HL-60/S4 treated with phorbol 12-myristate 13-acetate at 8.2 ng/mL for 4 days and 3 days (cell line): ENCODE data around the gene PITX3.

Experiments
- in situ Hi-C: fragments of 300-500 bp; cut with MboI; formaldehyde crosslinking; loops from 2 replicates; pipeline ENCODE4 v1.15.0; 2022; ENCODE audit warnings: low sequenced_read_pairs

Gene PITX3

GRCh38 chr10:102241444-102242117, at the start of gene PITX3:
Gene PITX3 (minus strand): TSS chr10:102241512. CDS start chr10:102232080, 9,432 bp downstream.
- in situ Hi-C loops, result loop anchor here (25.0 kb wide), 1 partner anchor 246 kb away; no protein-coding TSS in a partner anchor

GRCh38 chr10:102289840-102290239, 48.5 kb upstream of the PITX3 start:
- in situ Hi-C loops, result no loop called here

DNA sequence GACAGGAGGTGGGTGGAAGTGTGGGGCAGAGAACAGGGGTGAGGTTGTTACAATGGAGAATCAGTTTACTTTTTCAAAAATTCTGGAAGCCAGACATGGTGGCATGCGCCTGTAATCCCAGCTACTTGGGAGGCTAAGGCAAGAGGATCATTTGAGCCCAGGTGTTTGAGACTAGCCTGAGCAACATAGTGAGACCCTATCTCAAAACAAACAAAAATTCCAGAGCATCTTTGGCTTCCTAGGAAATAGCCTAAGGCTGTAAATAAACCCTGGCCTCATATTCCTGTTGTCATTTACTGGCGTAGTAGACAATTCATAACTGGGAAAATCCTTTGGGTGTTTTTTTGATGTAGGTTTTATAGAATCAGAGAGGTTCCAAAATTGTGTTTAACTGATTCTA, 48.0 kb upstream of the PITX3 start:
- in situ Hi-C loops, result no loop called here

DNA sequence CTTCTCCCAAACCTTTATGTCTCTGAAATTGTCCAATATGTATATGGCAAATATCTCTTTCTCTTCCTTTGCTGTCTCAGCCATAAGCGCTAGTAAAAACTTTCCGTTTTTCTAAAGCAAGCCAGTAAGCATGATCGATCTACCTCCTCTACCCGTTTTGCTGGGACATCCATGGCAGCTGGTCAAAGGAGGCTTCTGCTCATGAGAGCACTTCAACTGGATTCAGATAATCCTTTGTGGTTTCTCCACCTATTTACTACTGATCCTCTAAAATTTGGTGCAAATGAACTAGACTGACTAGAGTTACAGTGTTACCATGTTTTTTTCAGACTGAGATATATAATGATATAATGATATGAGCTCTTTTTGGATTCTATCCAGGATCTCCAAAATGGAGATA, 46.7 kb upstream of the PITX3 start:
- in situ Hi-C loops, result no loop called here

DNA sequence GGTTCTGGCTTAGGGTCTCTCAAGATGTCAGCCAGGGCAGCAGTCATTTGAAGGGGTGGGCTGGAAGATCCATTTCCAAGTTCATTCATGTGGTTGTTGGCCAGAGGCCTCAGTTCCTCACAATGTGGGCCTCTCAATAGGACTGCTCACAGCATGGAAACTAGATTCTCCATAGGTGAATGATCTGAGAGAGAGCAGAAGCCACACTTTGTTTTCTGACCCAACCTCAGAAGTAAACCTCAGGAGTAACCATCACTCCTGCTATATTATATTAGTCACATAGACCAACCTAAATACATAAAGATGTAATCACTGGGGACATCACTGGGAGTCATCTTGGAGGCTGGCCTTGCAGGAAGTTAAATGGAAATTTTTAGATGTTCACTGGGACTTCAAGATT, 46.2 kb upstream of the PITX3 start:
- in situ Hi-C loops, result no loop called here

DNA sequence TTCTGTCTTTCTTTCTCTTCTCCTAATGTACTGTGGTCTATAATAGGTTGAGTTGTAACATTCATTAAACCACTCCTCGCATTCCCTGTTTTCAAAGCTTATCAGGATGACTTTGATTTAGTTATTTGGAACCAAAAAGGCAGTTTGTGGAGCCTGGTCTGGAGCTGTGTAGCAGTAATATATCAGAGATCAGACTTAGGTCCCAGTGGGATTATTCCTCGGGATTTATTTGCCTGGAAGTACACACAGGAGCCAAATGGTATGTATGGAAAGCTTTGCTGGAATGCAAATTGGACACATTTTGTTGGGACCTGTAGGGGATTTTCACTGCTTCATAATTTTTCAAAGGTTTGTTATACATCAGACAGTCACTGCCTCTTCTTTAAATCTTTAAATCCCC, 44.9 kb upstream of the PITX3 start:
- in situ Hi-C loops, result no loop called here

DNA sequence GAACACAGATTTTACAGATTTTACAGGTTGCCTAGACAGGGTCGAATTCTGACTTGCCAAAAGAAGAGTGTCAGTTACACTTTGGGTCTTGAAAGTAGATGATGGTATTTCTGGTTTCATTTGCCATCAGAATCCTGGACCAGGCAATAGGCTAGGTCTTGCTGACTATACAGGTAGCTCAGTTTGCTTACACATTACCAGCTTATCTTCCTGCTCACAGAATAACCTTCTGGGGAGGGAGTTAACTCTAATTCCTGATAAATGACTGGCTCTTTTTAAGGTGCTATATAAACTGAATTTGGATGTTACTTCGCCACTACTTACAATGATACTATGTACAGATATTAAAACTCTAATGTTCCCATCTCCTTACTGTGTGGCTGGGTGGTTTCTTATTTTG, 43.8 kb upstream of the PITX3 start:
- in situ Hi-C loops, result no loop called here

- in situ Hi-C loops, result no loop called here
Observed at GRCh38 chr10:102284531-102284930, 43.2 kb upstream of the PITX3 start.

DNA sequence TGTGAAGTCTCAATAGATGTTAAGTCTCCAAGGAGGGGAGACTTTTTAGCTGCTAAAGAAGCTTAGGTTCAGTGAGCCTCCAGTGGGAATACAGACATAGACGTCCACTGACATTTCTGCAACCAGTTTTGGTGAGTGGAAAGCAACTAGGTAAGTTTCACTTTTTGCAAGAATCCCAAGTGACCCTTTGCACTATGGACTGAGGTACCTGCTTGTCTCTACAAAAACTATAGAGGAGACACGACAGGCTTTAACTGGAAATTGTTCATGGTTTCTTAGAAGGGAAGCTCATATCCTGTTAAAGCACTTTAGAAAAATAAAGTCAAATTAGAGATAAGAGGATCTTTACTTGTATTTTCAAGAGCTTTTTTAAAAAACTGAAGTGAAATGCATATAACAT, 42.6 kb upstream of the PITX3 start:
- in situ Hi-C loops, result no loop called here

- in situ Hi-C loops, result no loop called here
Observed at GRCh38 chr10:102283488-102283887, 42.2 kb upstream of the PITX3 start.

GRCh38 chr10:102281102-102281487, 39.8 kb upstream of the PITX3 start:
- in situ Hi-C loops, result no loop called here

DNA sequence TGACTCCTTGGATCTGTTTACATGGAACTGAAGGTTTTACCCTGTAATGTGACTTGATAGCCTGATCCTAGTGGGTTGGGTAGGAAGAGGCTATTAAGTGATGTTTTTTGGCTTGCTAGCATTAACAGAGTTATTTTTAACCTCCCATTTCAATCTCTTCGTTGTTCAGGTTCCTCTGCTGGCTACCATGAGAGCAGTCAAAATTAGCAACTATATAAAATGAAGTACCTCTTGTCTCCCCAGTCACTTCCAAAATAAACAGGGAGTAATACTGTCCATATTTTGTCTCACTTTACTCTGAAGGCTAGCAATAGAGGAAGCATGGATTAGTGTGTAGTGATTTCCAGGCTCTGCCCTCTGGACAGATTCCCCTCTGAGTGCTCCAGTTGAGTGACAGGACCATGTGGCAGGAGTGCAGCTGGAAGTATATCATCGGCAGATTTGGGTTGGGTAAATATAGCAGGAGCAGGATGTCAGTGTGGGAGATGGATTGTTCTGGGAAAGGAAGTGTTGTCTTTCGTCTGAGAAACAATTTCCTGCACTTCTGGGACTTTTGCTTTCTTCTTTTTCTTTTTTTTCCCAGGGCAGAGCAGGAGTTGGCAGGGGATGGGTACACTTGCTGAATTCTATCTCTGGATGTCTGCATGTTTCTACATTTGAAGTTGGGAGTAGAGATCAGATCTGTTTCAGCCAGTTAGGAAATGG, 39.2 kb upstream of the PITX3 start:
- in situ Hi-C loops, result no loop called here

- in situ Hi-C loops, result no loop called here
Observed at GRCh38 chr10:102279104-102279503, 37.8 kb upstream of the PITX3 start.

- in situ Hi-C loops, result no loop called here
Observed at GRCh38 chr10:102275343-102275742, 34.0 kb upstream of the PITX3 start.

GRCh38 chr10:102274062-102274461, 32.8 kb upstream of the PITX3 start:
- in situ Hi-C loops, result no loop called here

- in situ Hi-C loops, result no loop called here
Observed at GRCh38 chr10:102269017-102269416, 27.7 kb upstream of the PITX3 start.

DNA sequence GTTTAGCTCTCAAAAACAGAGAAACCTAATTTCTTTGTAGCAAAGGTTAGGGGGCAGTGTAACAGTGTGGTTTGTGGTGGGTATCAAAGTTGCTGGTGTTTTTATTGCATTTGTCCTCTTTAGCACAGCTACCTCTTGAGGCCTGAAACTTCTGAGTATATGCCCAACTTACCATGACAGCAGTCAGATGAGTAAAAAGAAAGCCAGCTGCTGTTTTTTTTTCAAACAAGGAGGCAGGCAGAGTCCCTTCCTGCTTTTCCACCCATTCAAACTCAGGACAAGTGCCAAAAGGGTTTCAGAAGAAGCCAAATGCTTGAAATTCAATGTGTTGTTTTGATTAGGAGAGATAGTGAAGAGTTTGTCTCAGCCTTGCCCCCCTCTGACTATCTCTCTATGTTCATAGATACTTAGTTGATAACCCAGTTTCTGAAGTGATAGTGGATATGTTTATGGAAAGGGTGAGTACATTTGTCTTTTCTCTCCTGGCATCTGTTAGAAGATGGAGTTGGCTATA, 27.1 kb upstream of the PITX3 start:
- in situ Hi-C loops, result no loop called here

DNA sequence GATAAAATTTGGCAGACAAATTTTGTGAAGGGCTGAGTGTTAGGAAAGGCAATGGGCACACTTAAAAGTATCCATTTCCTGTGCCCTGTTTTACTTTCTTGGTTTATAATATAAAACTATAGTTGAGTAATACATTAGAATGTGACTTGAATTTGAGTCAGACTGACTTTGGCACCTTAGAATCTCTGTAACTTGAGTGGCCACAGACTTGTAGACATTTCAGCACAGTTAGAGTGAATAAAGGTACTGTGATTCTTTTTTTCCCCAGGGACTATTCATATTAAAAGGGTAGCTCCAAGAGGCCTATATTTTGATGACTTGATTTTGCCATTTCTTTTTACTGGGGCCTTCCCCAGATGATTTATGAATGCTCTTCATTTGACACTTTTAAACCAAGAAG, 26.4 kb upstream of the PITX3 start:
- in situ Hi-C loops, result no loop called here

GRCh38 chr10:102266670-102267069, 25.4 kb upstream of the PITX3 start:
- in situ Hi-C loops, result no loop called here

- in situ Hi-C loops, result no loop called here
Observed at GRCh38 chr10:102264371-102264770, 23.1 kb upstream of the PITX3 start.

DNA sequence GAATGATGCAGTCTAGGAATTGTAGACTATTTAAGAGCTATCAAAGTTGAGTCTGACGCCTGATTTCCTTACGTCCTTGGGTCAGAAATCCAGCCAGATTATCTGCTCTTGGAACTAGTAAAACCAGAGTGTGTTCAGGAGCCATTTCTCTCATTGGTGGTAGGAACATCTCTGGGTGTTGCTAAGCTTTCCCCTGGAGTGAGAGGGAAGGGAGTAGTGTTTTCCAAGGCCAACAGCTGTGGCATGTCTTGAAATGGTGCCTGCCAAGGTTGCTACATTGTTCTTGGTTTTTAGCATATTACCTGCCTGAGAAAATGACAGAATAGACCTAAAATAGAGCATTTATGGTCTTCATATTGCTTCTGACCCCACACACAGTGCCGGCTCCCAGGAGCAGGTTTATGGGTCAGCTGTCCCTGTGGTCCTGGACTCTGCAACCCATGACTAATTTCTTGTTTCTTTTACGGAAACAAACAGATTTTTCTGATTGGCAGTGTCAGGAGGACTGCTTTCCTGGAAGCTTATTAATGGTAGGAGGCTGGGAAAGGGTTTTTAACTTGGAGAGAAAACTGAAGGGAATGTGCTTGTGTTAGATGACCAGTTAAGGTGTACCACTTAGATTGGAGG, 21.5 kb upstream of the PITX3 start:
- in situ Hi-C loops, result no loop called here

DNA sequence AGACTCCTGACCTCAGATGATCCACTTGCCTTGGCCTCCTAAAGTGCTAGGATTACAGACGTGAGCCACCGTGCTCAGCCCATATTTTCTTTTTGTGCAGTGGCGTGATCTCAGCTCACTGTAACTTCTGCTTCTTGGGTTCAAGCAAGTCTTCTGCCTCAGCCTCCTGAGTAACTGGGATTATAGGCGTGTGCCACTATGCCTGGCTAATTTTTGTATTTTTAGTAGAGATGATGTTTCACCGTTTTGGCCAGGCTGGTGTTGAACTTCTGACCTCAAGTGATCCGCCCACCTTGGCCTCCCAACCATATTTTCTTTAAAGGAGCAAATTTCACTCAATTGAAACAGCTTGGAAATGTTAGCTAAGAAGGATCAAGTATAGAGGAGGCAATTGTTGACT, 20.5 kb upstream of the PITX3 start:
- in situ Hi-C loops, result no loop called here
